ACC112 (cell line): Measurements from ENCODE around the gene IARS2.

ENCODE experiments used
- H2AFZ ChIP-seq: fragments of 200-600 bp; sonication (generic); one replicate; pipeline ENCODE4 v1.6.0; 2017; ENCODE audit warnings: antibody characterized with exemption, low read length; ENCODE audit not compliant: unreplicated experiment
- H3K27ac ChIP-seq: fragments of 200-600 bp; sonication (generic); 2 replicates; pipeline ENCODE4 v1.5.1; 2014; ENCODE audit warnings: low read depth, mild to moderate bottlenecking, antibody characterized with exemption, low read length, moderate library complexity
- H3K27me3 ChIP-seq: fragments of 200-600 bp; sonication (generic); 2 replicates; pipeline ENCODE4 v1.6.1; 2014; ENCODE audit warnings: mild to moderate bottlenecking, antibody characterized with exemption, low read length, moderate library complexity, mixed read lengths; ENCODE audit not compliant: insufficient read depth
- H3K36me3 ChIP-seq: fragments of 200-600 bp; sonication (generic); 2 replicates; pipeline ENCODE4 v1.6.1; 2016; ENCODE audit warnings: mild to moderate bottlenecking, antibody characterized with exemption, low read length, moderate library complexity, mixed read lengths; ENCODE audit not compliant: insufficient read depth
- H3K4me1 ChIP-seq: fragments of 200-600 bp; sonication (generic); one replicate; pipeline ENCODE4 v1.6.1; 2016; ENCODE audit warnings: low read length, mixed read lengths; ENCODE audit not compliant: insufficient read depth, unreplicated experiment, control insufficient read depth
- H3K4me3 ChIP-seq: fragments of 200-600 bp; sonication (generic); 2 replicates; pipeline ENCODE4 v1.5.1; 2014; ENCODE audit warnings: mild to moderate bottlenecking, low read depth, low read length
- H3K79me2 ChIP-seq: fragments of 200-600 bp; sonication (generic); one replicate; pipeline ENCODE4 v1.6.0; 2016; ENCODE audit warnings: low read length; ENCODE audit not compliant: control insufficient read depth, unreplicated experiment, insufficient read depth

IARS2 gene

DNA sequence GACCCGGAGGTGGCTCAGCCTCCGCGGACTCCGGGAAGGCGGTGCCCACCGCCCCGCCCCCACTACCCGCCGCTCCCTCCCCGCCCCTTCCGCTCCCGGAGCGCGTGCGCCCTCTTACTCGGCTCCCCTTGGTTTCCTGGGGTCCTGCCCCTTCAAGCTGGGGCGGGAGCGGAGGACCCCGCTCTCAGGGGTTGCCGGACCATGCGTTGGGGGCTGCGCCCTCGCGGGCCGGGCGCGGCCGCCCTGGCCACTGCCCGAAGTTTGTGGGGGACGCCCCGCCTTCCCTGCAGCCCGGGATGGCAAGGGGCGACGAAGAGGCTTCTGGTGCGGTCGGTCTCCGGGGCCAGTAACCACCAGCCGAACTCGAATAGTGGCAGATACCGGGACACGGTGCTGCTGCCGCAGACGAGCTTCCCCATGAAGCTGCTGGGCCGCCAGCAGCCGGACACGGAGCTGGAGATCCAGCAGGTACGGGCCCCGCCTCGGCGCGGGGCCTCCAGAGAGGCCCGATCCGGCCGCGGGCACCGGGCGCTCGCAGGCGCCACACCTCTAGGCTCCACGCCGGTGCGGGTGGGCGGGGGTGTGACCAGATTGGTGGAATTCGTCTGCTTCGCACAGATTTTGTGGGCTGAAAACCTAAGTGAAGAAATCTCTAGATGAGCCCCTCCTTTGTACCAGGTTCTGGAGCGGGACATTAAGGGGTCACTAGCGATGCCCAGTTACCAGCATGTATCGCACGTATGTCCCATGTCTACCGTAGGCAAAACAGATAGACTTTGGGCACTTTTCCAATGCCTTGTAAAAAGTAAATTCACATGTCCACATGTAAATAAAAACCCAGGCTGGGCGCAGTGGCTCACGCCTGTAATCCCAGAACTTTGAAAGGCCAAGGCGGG, at the start of gene IARS2:
Gene IARS2 (plus strand): TSS at position 117 of the 896 bp plus-strand sequence. CDS start 85 bp downstream, at position 202.
- Histone ChIP-seq H3K27ac (peak within 1 kb of the TSS; percentile 45), H3K4me3 (peak within 1 kb of the TSS; percentile 100), H3K36me3 (no peaks in the 10 kb centered on the region), H3K79me2 (peaks cover 20% of the 10 kb centered on the region), H3K4me1 (peaks cover 13% of the 10 kb centered on the region), H3K27me3 (no peaks in the 10 kb centered on the region), H2AFZ (peak within 1 kb of the TSS; percentile 100)

DNA sequence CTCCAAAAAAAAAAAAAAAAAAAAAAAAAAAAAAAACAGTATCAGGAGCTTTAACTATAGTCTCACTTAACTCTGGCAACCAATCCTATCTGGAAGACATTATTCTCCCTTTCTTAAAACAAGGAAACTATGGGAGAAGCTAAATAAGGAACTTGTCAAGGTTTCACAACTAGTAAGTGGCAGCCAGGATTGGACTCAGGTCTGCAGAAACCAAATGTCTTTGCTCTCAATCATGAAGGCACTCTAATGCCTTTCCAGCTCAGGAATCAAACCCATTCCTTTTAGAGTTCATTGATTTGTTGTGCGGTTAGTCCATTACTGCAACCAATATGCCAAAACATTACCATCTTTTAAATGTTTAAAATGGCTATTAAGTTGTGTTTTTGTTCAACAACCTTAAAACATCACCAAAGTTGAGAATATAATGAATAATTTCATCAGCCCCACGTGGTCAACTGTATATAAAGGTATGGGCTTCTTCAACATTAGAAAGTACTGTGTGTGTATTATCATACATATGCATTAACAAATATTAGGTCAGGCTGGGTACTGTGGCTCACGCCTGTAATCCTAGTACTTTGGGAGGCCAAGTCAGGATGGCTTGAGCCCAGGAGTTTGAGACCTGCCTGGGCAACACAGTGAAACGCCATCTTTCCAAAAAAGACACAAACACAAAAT, 49.1 kb upstream of the IARS2 start:
- Histone ChIP-seq H3K36me3 (no peaks in the 10 kb centered on the region), H2AFZ (no peak overlapping the region), H3K79me2 (peaks cover 53% of the 10 kb centered on the region), H3K27me3 (no peaks in the 10 kb centered on the region), H3K4me1 (peaks cover 15% of the 10 kb centered on the region), H3K4me3 (peak overlapping the region; percentile 96), H3K27ac (no peak overlapping the region)

DNA sequence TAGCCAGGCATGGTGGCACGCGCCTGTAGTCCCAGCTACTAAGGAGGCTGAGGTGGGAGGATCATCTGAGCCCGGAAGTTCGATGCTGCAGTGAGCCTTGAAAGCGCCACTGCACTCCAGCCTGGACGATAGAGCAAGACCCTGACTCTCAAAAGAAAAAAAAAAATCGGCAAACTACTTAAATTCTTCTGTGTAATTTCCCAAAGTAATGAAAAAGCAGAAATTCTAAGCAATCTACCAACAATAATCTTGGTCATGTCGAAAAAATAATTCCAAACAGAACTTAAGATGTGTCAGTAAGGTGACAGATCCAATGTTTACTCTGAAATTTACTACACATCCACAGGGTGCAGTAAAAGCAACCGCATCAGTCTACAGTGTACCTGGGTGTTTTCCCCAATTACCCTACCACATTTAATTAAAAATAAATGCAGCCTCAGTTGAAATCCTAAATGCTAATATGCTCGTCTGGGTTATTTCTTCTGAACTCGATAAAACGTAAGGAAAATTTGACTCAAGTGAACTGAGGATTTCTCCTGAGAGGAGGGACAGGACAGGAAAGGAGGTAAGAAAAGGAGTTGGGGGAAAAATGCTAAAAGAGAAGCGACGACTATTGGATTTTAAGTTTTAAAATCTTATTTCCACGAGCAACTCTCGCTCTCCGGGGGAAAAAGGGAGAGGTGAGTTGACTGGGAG, 48.4 kb upstream of the IARS2 start:
- H3K27ac ChIP-seq: peak overlapping the region; percentile 40
- H3K79me2 ChIP-seq: peaks cover 53% of the 10 kb centered on the region
- peaks cover 15% of the 10 kb centered on the region for H3K4me1 ChIP-seq
- no peaks in the 10 kb centered on the region for H3K27me3 ChIP-seq
- H3K36me3 ChIP-seq: no peaks in the 10 kb centered on the region
- H2AFZ ChIP-seq: peak overlapping the region; percentile 99
- H3K4me3 ChIP-seq: peak overlapping the region; percentile 96

- Histone ChIP-seq H3K79me2 (peaks cover 48% of the 10 kb centered on the region), H3K4me3 (peak within 1 kb of the TSS; percentile 96), H2AFZ (peak within 1 kb of the TSS; percentile 99), H3K27ac (peak within 1 kb of the TSS; percentile 60), H3K36me3 (no peaks in the 10 kb centered on the region), H3K27me3 (no peaks in the 10 kb centered on the region), H3K4me1 (peaks cover 15% of the 10 kb centered on the region)
Observed at GRCh38 chr1:220046052-220046930, 47.6 kb upstream of the IARS2 start, which contains the start of gene EPRS1. EPRS1 (minus strand) TSS chr1:220046505; CDS start chr1:220046388, 117 bp downstream.

GRCh38 chr1:220056374-220056773, 37.6 kb upstream of the IARS2 start:
- no peak overlapping the region for H3K27ac ChIP-seq
- H3K79me2 ChIP-seq: no peaks in the 10 kb centered on the region
- no peak overlapping the region for H2AFZ ChIP-seq
- no peaks in the 10 kb centered on the region for H3K4me1 ChIP-seq
- no peaks in the 10 kb centered on the region for H3K36me3 ChIP-seq
- no peaks in the 10 kb centered on the region for H3K27me3 ChIP-seq
- H3K4me3 ChIP-seq: no peak overlapping the region

- peaks cover 10% of the 10 kb centered on the region for H3K36me3 ChIP-seq
- no peaks in the 10 kb centered on the region for H3K4me1 ChIP-seq
- no peak overlapping the region for H3K4me3 ChIP-seq
- H3K79me2 ChIP-seq: no peaks in the 10 kb centered on the region
- H2AFZ ChIP-seq: no peak overlapping the region
- no peak overlapping the region for H3K27ac ChIP-seq
- H3K27me3 ChIP-seq: no peaks in the 10 kb centered on the region
Observed at GRCh38 chr1:220060876-220061275, 33.1 kb upstream of the IARS2 start.

DNA sequence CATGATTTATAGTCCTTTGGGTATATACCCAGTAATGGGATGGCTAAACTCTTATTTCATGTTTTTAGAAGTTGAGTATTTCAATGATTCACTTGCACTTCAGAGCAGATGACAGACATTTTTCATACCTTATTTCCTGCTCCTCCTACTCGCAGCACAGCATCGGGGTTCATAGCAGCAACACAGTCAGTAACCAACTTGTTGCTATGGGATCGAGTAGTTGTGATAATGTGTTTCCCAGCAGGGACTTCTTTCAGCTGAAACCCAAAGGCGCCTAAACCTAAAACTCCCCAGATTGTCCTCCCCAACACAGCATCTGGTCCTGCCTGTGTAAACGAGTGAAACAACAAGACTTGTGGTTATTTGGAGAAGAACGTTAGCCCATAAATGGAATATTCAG, 31.3 kb upstream of the IARS2 start:
- H3K36me3 ChIP-seq: peaks cover 10% of the 10 kb centered on the region
- no peak overlapping the region for H2AFZ ChIP-seq

DNA sequence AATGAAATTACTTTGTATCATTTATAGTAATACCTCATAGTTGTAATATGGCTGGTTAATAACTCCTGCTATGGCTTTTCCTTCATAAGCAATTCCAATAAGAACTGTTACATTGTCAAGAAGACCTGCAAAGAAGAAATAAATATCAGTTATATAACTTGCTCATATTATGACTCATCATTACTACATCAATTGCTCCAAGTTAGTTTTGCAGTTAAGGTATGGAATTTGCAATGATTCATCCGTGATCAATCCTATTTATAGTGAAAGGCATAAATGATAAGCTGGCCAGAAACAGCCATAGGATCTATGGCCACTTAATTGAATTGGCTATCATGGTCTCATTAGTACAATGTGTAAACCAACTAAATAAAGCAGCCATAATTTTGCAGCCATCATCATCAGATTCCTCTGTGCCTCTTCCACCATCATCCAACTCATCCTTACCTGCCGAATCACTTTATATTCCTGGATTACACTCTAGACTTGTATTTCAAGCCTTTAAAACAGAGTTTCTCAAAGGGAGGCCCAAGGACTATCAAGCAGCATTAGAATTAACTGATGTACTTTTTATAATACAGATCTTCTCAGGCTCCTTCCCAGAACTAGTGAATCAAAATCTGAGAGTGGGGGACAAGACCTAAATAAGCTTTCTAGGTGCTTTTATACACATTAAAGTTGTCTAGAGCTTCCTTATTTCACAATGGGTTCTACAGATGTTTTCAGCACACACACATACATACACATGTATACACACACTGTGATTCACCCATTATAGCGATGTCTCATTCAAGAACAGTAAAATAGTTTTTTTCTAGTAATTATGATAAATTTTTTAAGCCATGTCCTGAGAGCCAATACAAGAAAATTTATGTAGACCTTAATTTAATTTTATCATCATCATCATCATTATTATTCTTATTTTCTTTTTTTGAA, 26.4 kb upstream of the IARS2 start:
- Histone ChIP-seq H2AFZ (no peak overlapping the region), H3K27me3 (no peaks in the 10 kb centered on the region), H3K4me3 (no peak overlapping the region), H3K27ac (no peak overlapping the region), H3K79me2 (no peaks in the 10 kb centered on the region), H3K36me3 (peaks cover 16% of the 10 kb centered on the region), H3K4me1 (peaks cover 8% of the 10 kb centered on the region)

More for the DNA sequence above, 31.3 kb upstream of the IARS2 start:
- Histone ChIP-seq H3K4me3 (no peak overlapping the region), H3K4me1 (peaks cover 6% of the 10 kb centered on the region), H3K27ac (no peak overlapping the region), H3K79me2 (no peaks in the 10 kb centered on the region), H3K27me3 (no peaks in the 10 kb centered on the region)
